Activated B cell treated with CpG ODN at 0.5 μM for 24 hours (primary cell): ENCODE results near the gene CHMP4A. TPM values are rescaled to one million over a fixed set of nuclear protein-coding genes. Genes with fewer than 3 reads are reported as not detected.
A peak's percentile ranks its signal among the peaks of the same experiment; 100 is the strongest.

Experiments used
- ATAC-seq: fragments of 200-7000 bp; cut with Tn5 transposase; one replicate; pipeline ENCODE4 v1.10.0; 2021; ENCODE audit warnings: low read depth, mild to moderate bottlenecking, moderate library complexity
- CTCF ChIA-PET: fragments of 350-600 bp; sonication (Branson Sonifier 250); formaldehyde crosslinking; loops from one replicate; lab custom pipeline; 2021; ENCODE audit warnings: antibody characterized with exemption; lab: Charles Lee
- POLR2A ChIA-PET: fragments of 350-600 bp; sonication (Branson Sonifier 250); formaldehyde crosslinking; loops from one replicate; lab custom pipeline; 2021; ENCODE audit warnings: antibody characterized with exemption; lab: Charles Lee
- DNase-seq: peaks from one replicate; pipeline ENCODE4 v3.0.0; 2022
- H3K27ac Mint-ChIP-seq: one replicate; pipeline ENCODE4 v1.8.0; 2020; ENCODE audit warnings: mixed read lengths
- H3K27me3 Mint-ChIP-seq: one replicate; pipeline ENCODE4 v1.8.0; 2021; ENCODE audit warnings: mixed read lengths
- H3K36me3 Mint-ChIP-seq: one replicate; pipeline ENCODE4 v1.8.0; 2021; ENCODE audit warnings: low read depth, mixed read lengths
- H3K4me1 Mint-ChIP-seq: one replicate; pipeline ENCODE4 v1.8.0; 2021; ENCODE audit warnings: mixed read lengths
- H3K4me3 Mint-ChIP-seq: one replicate; pipeline ENCODE4 v1.8.0; 2020; ENCODE audit warnings: mild to moderate bottlenecking, mixed read lengths
- H3K9me3 Mint-ChIP-seq: one replicate; pipeline ENCODE4 v1.8.0; 2020; ENCODE audit warnings: mixed read lengths
- CTCF ChIP-seq: fragments of 200-600 bp; IDR thresholded peaks from one replicate; pipeline ENCODE4 v1.8.0; 2022; ENCODE audit warnings: antibody characterized with exemption, mild to moderate bottlenecking
- intact Hi-C: fragments of 100-400 bp; cut with micrococcal nuclease; formaldehyde crosslinking; loops from one replicate; pipeline ENCODE4 v1.15.1; 2024
- total RNA-seq: library from RNA; stranded (reverse); gene quantifications from 2 replicates; pipeline ENCODE4 v1.2.3, GENCODE V29; 2022

CHMP4A gene
- 88.5 and 117 TPM in 2 replicates for total RNA-seq

GRCh38 chr14:24212924-24213865 is at the start of gene CHMP4A:
Gene CHMP4A (minus strand): TSS chr14:24213488. CDS start chr14:24213439, 49 bp downstream.
- intact Hi-C loops, result loop anchor here (1.0 to 5.0 kb wide), 10 partner anchors 18 to 911 kb away; partner anchors contain the start of genes DCAF11, EMC9, IPO4 and NRL
- peak within 1 kb of the TSS; percentile 91 for H3K4me3 Mint-ChIP-seq
- H3K4me1 Mint-ChIP-seq, result peaks cover 56% of the 10 kb centered on the region
- ChIA-PET CTCF (interaction anchor here (0.8 to 5.6 kb wide), 10 partner anchors 17 to 222 kb away, joined by 3 to 37 read pairs (median 3); partner anchors contain the start of genes IPO4, IRF9, TINF2 and TM9SF1), POLR2A (interaction anchor here (0.6 to 6.6 kb wide), 41 partner anchors 9 to 892 kb away, joined by 3 to 143 read pairs (median 5); partner anchors contain the start of genes CBLN3, CIDEB, DCAF11 and DHRS1)
- peak within 1 kb of the TSS; percentile 95 for H3K27ac Mint-ChIP-seq
- TF ChIP-seq CTCF, result no peak
- peaks cover 61% of the 10 kb centered on the region for H3K36me3 Mint-ChIP-seq
- ATAC-seq, result peak; percentile 76
- H3K9me3 Mint-ChIP-seq, result no peaks in the 10 kb centered on the region
- H3K27me3 Mint-ChIP-seq, result no peaks in the 10 kb centered on the region
- DNase-seq, result peak; percentile 83

GRCh38 chr14:24261969-24262327 is 48.7 kb upstream of the CHMP4A start:
- no peaks in the 10 kb centered on the region for H3K4me1 Mint-ChIP-seq
- no peak overlapping the region for H3K4me3 Mint-ChIP-seq
- ATAC-seq (no peak), DNase-seq (no peak)
- H3K27me3 Mint-ChIP-seq, result no peaks in the 10 kb centered on the region
- H3K36me3 Mint-ChIP-seq, result peaks cover 42% of the 10 kb centered on the region
- H3K27ac Mint-ChIP-seq, result no peak overlapping the region
- H3K9me3 Mint-ChIP-seq, result no peaks in the 10 kb centered on the region
- intact Hi-C loops, result no loop called here
- TF ChIP-seq CTCF, result no peak
- POLR2A ChIA-PET, result interaction anchor here (1.8 kb wide), 1 partner anchor 9 kb away, joined by 7 read pairs; the partner anchor contains the start of gene RABGGTA
- CTCF ChIA-PET, result no interaction called here

- H3K27ac Mint-ChIP-seq, result no peak overlapping the region
- CTCF ChIA-PET, result no interaction called here
- intact Hi-C loops, result no loop called here
- no peaks in the 10 kb centered on the region for H3K9me3 Mint-ChIP-seq
- no peaks in the 10 kb centered on the region for H3K27me3 Mint-ChIP-seq
- no peak overlapping the region for H3K4me3 Mint-ChIP-seq
- TF ChIP-seq CTCF, result no peak
- POLR2A ChIA-PET, result interaction anchor here (1.8 kb wide), 1 partner anchor 10 kb away, joined by 7 read pairs; the partner anchor contains the start of gene RABGGTA
- DNase-seq (no peak), ATAC-seq (no peak)
- peaks cover 37% of the 10 kb centered on the region for H3K36me3 Mint-ChIP-seq
- H3K4me1 Mint-ChIP-seq, result no peaks in the 10 kb centered on the region
These were observed 48.1 kb upstream of the CHMP4A start for GRCh38 chr14:24261256-24261968.

GRCh38 chr14:24260780-24261157 is 47.5 kb upstream of the CHMP4A start:
- H3K27ac Mint-ChIP-seq, result no peak overlapping the region
- no peak overlapping the region for H3K4me3 Mint-ChIP-seq
- H3K36me3 Mint-ChIP-seq, result peaks cover 32% of the 10 kb centered on the region
- POLR2A ChIA-PET, result no interaction called here
- no peaks in the 10 kb centered on the region for H3K27me3 Mint-ChIP-seq
- TF ChIP-seq CTCF, result no peak
- DNase-seq, result no peak
- intact Hi-C loops, result no loop called here
- no peaks in the 10 kb centered on the region for H3K9me3 Mint-ChIP-seq
- CTCF ChIA-PET, result no interaction called here
- H3K4me1 Mint-ChIP-seq, result no peaks in the 10 kb centered on the region
- ATAC-seq, result no peak
